GM23248 (cell line): ENCODE results near the gene SLC22A5.

ENCODE experiments used
- EZH2 ChIP-seq: fragments of 200-600 bp; sonication (generic); IDR thresholded peaks from 2 replicates; pipeline ENCODE4 v1.6.1; 2018; ENCODE audit warnings: antibody characterized with exemption, mild to moderate bottlenecking; ENCODE audit not compliant: insufficient read depth, poor library complexity, severe bottlenecking
- EZH2phosphoT487 ChIP-seq: fragments of 200-600 bp; sonication (generic); IDR thresholded peaks from 2 replicates; pipeline ENCODE4 v1.6.1; 2018; ENCODE audit warnings: antibody characterized with exemption, moderate library complexity, mild to moderate bottlenecking, low read depth; ENCODE audit not compliant: insufficient read depth

DNA sequence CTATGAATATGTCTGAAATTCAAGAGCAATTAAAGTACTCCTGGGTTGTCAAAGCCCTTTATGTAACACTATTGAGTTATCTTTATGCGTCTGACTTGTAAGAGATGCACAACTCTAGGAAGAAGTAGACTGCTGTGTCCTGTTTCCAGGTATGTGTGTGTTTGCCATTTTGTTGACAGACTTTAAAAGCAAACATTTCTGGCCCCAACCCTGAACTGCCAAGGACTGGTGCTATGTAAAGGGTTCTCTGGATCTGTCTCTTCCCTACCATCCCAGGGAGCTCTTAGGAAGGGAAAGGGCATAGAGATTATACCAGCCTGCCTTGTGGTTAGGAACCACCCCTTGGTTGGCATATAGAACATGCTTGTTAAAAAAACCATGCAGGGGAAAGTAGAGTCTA is 12.1 kb downstream of the SLC22A5 start:
- TF ChIP-seq EZH2phosphoT487 (no peak), EZH2 (no peak)
